Measurements from ENCODE around the gene AGAP1. TPM values are rescaled to one million over a fixed set of nuclear protein-coding genes. Genes with fewer than 3 reads are reported as not detected.

Gene AGAP1
- total RNA-seq, 3 donors from 2014 or later, result 1.9 to 2.6 (median 2.1) TPM

GRCh38 chr2:236001854-236002253, 508.0 kb downstream of the AGAP1 start:
- Mint-ChIP-seq H3K9me3 (no peaks in the 10 kb centered on the region), H3K4me1 (ENCODE audit: low read depth) (no peaks in the 10 kb centered on the region), H3K27me3 (ENCODE audit: low read depth) (no peaks in the 10 kb centered on the region), H3K36me3 (ENCODE audit: insufficient read depth) (no peaks in the 10 kb centered on the region), H3K4me3 (no peak overlapping the region)
- DNase-seq (no peak), ATAC-seq (no peak)

GRCh38 chr2:236008006-236008405, 514.2 kb downstream of the AGAP1 start:
- Mint-ChIP-seq H3K4me3 (no peak overlapping the region), H3K36me3 (ENCODE audit: insufficient read depth) (no peaks in the 10 kb centered on the region), H3K27me3 (ENCODE audit: low read depth) (no peaks in the 10 kb centered on the region), H3K9me3 (no peaks in the 10 kb centered on the region), H3K4me1 (ENCODE audit: low read depth) (no peaks in the 10 kb centered on the region)
- ATAC-seq (no peak), DNase-seq (no peak)

- ATAC-seq (no peak), DNase-seq (no peak)
- Mint-ChIP-seq H3K4me1 (ENCODE audit: low read depth) (no peaks in the 10 kb centered on the region), H3K27me3 (ENCODE audit: low read depth) (no peaks in the 10 kb centered on the region), H3K9me3 (no peaks in the 10 kb centered on the region), H3K4me3 (no peak overlapping the region), H3K36me3 (ENCODE audit: insufficient read depth) (no peaks in the 10 kb centered on the region)
These were observed 515.0 kb downstream of the AGAP1 start for GRCh38 chr2:236008857-236009256.

GRCh38 chr2:236010920-236011685, 517.3 kb downstream of the AGAP1 start:
- H3K27me3 Mint-ChIP-seq (ENCODE audit: low read depth), result no peaks in the 10 kb centered on the region
- no peak for DNase-seq
- no peaks in the 10 kb centered on the region for H3K36me3 Mint-ChIP-seq (ENCODE audit: insufficient read depth)
- no peak for ATAC-seq
- no peak overlapping the region for H3K4me3 Mint-ChIP-seq
- H3K9me3 Mint-ChIP-seq, result no peaks in the 10 kb centered on the region
- H3K4me1 Mint-ChIP-seq (ENCODE audit: low read depth), result no peaks in the 10 kb centered on the region

GRCh38 chr2:236012155-236012554, 518.3 kb downstream of the AGAP1 start:
- Mint-ChIP-seq H3K4me3 (no peak overlapping the region), H3K27me3 (ENCODE audit: low read depth) (no peaks in the 10 kb centered on the region), H3K9me3 (no peaks in the 10 kb centered on the region), H3K4me1 (ENCODE audit: low read depth) (no peaks in the 10 kb centered on the region), H3K36me3 (ENCODE audit: insufficient read depth) (no peaks in the 10 kb centered on the region)
- DNase-seq, result no peak
- no peak for ATAC-seq

GRCh38 chr2:236014408-236015131, 520.7 kb downstream of the AGAP1 start:
- Mint-ChIP-seq H3K4me1 (ENCODE audit: low read depth) (no peaks in the 10 kb centered on the region), H3K9me3 (no peaks in the 10 kb centered on the region), H3K36me3 (ENCODE audit: insufficient read depth) (no peaks in the 10 kb centered on the region), H3K4me3 (no peak overlapping the region), H3K27me3 (ENCODE audit: low read depth) (peaks cover 2% of the 10 kb centered on the region)
- no peak for ATAC-seq
- no peak for DNase-seq

GRCh38 chr2:236015171-236015570, 521.3 kb downstream of the AGAP1 start:
- DNase-seq, result no peak
- Mint-ChIP-seq H3K9me3 (no peaks in the 10 kb centered on the region), H3K4me3 (no peak overlapping the region), H3K27me3 (ENCODE audit: low read depth) (peaks cover 2% of the 10 kb centered on the region), H3K4me1 (ENCODE audit: low read depth) (no peaks in the 10 kb centered on the region), H3K36me3 (ENCODE audit: insufficient read depth) (no peaks in the 10 kb centered on the region)
- no peak for ATAC-seq

- Mint-ChIP-seq H3K36me3 (ENCODE audit: insufficient read depth) (no peaks in the 10 kb centered on the region), H3K27me3 (ENCODE audit: low read depth) (peaks cover 2% of the 10 kb centered on the region), H3K4me3 (no peak overlapping the region), H3K4me1 (ENCODE audit: low read depth) (no peaks in the 10 kb centered on the region), H3K9me3 (no peaks in the 10 kb centered on the region)
- no peak for DNase-seq
- ATAC-seq, result no peak
These were observed 522.7 kb downstream of the AGAP1 start for GRCh38 chr2:236016496-236016895.

GRCh38 chr2:236017446-236017845, 523.6 kb downstream of the AGAP1 start:
- Mint-ChIP-seq H3K36me3 (ENCODE audit: insufficient read depth) (no peaks in the 10 kb centered on the region), H3K4me1 (ENCODE audit: low read depth) (no peaks in the 10 kb centered on the region), H3K9me3 (no peaks in the 10 kb centered on the region), H3K27me3 (ENCODE audit: low read depth) (peaks cover 2% of the 10 kb centered on the region), H3K4me3 (no peak overlapping the region)
- no peak for DNase-seq
- no peak for ATAC-seq

- no peaks in the 10 kb centered on the region for H3K9me3 Mint-ChIP-seq
- no peaks in the 10 kb centered on the region for H3K36me3 Mint-ChIP-seq (ENCODE audit: insufficient read depth)
- H3K27me3 Mint-ChIP-seq (ENCODE audit: low read depth), result peaks cover 2% of the 10 kb centered on the region
- ATAC-seq, result peak in 1 of 2 donors; percentile 30
- no peak for DNase-seq
- H3K4me3 Mint-ChIP-seq, result no peak overlapping the region
- H3K4me1 Mint-ChIP-seq (ENCODE audit: low read depth), result no peaks in the 10 kb centered on the region
These were observed 525.6 kb downstream of the AGAP1 start for GRCh38 chr2:236019434-236019833.

GRCh38 chr2:236021499-236022057, 527.7 kb downstream of the AGAP1 start:
- H3K4me3 Mint-ChIP-seq, result no peak overlapping the region
- no peaks in the 10 kb centered on the region for H3K36me3 Mint-ChIP-seq (ENCODE audit: insufficient read depth)
- no peaks in the 10 kb centered on the region for H3K4me1 Mint-ChIP-seq (ENCODE audit: low read depth)
- no peaks in the 10 kb centered on the region for H3K9me3 Mint-ChIP-seq
- DNase-seq, result no peak
- H3K27me3 Mint-ChIP-seq (ENCODE audit: low read depth), result peaks cover 2% of the 10 kb centered on the region
- no peak for ATAC-seq

- DNase-seq (no peak), ATAC-seq (no peak)
- Mint-ChIP-seq H3K4me1 (ENCODE audit: low read depth) (no peaks in the 10 kb centered on the region), H3K9me3 (no peaks in the 10 kb centered on the region), H3K36me3 (ENCODE audit: insufficient read depth) (no peaks in the 10 kb centered on the region), H3K4me3 (no peak overlapping the region), H3K27me3 (ENCODE audit: low read depth) (peaks cover 2% of the 10 kb centered on the region)
These were observed 528.3 kb downstream of the AGAP1 start for GRCh38 chr2:236022128-236022527.

- Mint-ChIP-seq H3K27me3 (ENCODE audit: low read depth) (no peaks in the 10 kb centered on the region), H3K9me3 (no peaks in the 10 kb centered on the region), H3K4me3 (no peak overlapping the region), H3K36me3 (ENCODE audit: insufficient read depth) (no peaks in the 10 kb centered on the region), H3K4me1 (ENCODE audit: low read depth) (no peaks in the 10 kb centered on the region)
- no peak for ATAC-seq
- DNase-seq, result no peak
These were observed 532.0 kb downstream of the AGAP1 start for GRCh38 chr2:236025892-236026291.

- ATAC-seq (no peak), DNase-seq (no peak)
- no peaks in the 10 kb centered on the region for H3K27me3 Mint-ChIP-seq (ENCODE audit: low read depth)
- H3K4me3 Mint-ChIP-seq, result no peak overlapping the region
- H3K9me3 Mint-ChIP-seq, result no peaks in the 10 kb centered on the region
- no peaks in the 10 kb centered on the region for H3K36me3 Mint-ChIP-seq (ENCODE audit: insufficient read depth)
- no peaks in the 10 kb centered on the region for H3K4me1 Mint-ChIP-seq (ENCODE audit: low read depth)
These were observed 533.0 kb downstream of the AGAP1 start for GRCh38 chr2:236026841-236027240.

- Mint-ChIP-seq H3K4me3 (no peak overlapping the region), H3K4me1 (ENCODE audit: low read depth) (no peaks in the 10 kb centered on the region), H3K36me3 (ENCODE audit: insufficient read depth) (no peaks in the 10 kb centered on the region), H3K9me3 (no peaks in the 10 kb centered on the region), H3K27me3 (ENCODE audit: low read depth) (no peaks in the 10 kb centered on the region)
- DNase-seq (no peak), ATAC-seq (no peak)
These were observed 534.2 kb downstream of the AGAP1 start for GRCh38 chr2:236028066-236028465.
